SU-DHL-6 (cell line): ENCODE results near the gene DPY19L1.

Experiments
- H2AFZ ChIP-seq: fragments of 200-600 bp; sonication (generic); 2 replicates; pipeline ENCODE4 v1.6.1; 2014; ENCODE audit warnings: low read depth, mild to moderate bottlenecking, moderate library complexity, mixed read lengths, antibody characterized with exemption, low read length; ENCODE audit not compliant: severe bottlenecking
- H3F3A ChIP-seq: fragments of 200-600 bp; shearing (Covaris generic); 2 replicates; pipeline ENCODE4 v1.6.0; 2016; ENCODE audit warnings: antibody characterized with exemption, mild to moderate bottlenecking; ENCODE audit not compliant: insufficient read depth
- H3K27ac ChIP-seq: fragments of 200-600 bp; sonication (generic); 2 replicates; pipeline ENCODE4 v1.5.1; 2016; ENCODE audit warnings: low read depth, mild to moderate bottlenecking, low read length, moderate library complexity, mixed read lengths
- H3K27me3 ChIP-seq: fragments of 200-600 bp; sonication (generic), shearing (Covaris generic); 2 replicates; pipeline ENCODE4 v1.6.0; 2014; ENCODE audit warnings: mild to moderate bottlenecking, low read length
- H3K36me3 ChIP-seq: fragments of 200-600 bp; sonication (generic); 2 replicates; pipeline ENCODE4 v1.6.1; 2014; ENCODE audit warnings: mild to moderate bottlenecking, low read length, mixed read lengths
- H3K4me2 ChIP-seq: fragments of 300-600, 200-600 bp; shearing (Covaris generic), sonication (generic); 2 replicates; pipeline ENCODE4 v1.6.0; 2014; ENCODE audit warnings: low read length, low read depth, mild to moderate bottlenecking; ENCODE audit not compliant: poor library complexity, severe bottlenecking
- H3K4me3 ChIP-seq: fragments of 200-600 bp; sonication (generic); 2 replicates; pipeline ENCODE4 v1.5.1; 2014; ENCODE audit warnings: antibody characterized with exemption, low read length, mild to moderate bottlenecking, mixed read lengths; ENCODE audit not compliant: insufficient read depth, poor library complexity, severe bottlenecking
- H3K79me2 ChIP-seq: fragments of 200-600 bp; sonication (generic); 2 replicates; pipeline ENCODE4 v1.6.1; 2014; ENCODE audit warnings: mild to moderate bottlenecking, low read length, moderate library complexity; ENCODE audit not compliant: insufficient read depth
- H3K9ac ChIP-seq: fragments of 200-600 bp; sonication (generic); 2 replicates; pipeline ENCODE4 v1.7.0; 2014; ENCODE audit warnings: mild to moderate bottlenecking, low read length
- H3K9me2 ChIP-seq: fragments of 200-600 bp; sonication (generic); replicated peaks from 2 replicates; pipeline ENCODE4 v1.6.1; 2014; ENCODE audit warnings: low read length; ENCODE audit not compliant: insufficient read depth
- H3K9me3 ChIP-seq: fragments of 200-600 bp; sonication (generic); 2 replicates; pipeline ENCODE4 v1.6.1; 2014; ENCODE audit warnings: low read length, mixed read lengths; ENCODE audit not compliant: insufficient read depth
- H4K20me1 ChIP-seq: fragments of 200-600 bp; sonication (generic); 2 replicates; pipeline ENCODE4 v1.6.1; 2014; ENCODE audit warnings: low read depth, mild to moderate bottlenecking, antibody characterized with exemption, low read length, moderate library complexity, mixed read lengths
- CTCF ChIP-seq: fragments of 200-600 bp; sonication (generic); IDR thresholded peaks from one replicate; pipeline ENCODE4 v1.5.1; 2017; ENCODE audit warnings: antibody characterized with exemption, mild to moderate bottlenecking, low read length, moderate library complexity; ENCODE audit not compliant: insufficient read depth, poor library complexity, severe bottlenecking
- EZH2phosphoT487 ChIP-seq: fragments of 200-600 bp; sonication (generic), shearing (Covaris generic); conservative IDR thresholded peaks from 2 replicates; pipeline ENCODE4 v1.6.1; 2018; ENCODE audit warnings: mild to moderate bottlenecking, antibody characterized with exemption, low read length, moderate library complexity, mixed read lengths

The DPY19L1 gene

DNA sequence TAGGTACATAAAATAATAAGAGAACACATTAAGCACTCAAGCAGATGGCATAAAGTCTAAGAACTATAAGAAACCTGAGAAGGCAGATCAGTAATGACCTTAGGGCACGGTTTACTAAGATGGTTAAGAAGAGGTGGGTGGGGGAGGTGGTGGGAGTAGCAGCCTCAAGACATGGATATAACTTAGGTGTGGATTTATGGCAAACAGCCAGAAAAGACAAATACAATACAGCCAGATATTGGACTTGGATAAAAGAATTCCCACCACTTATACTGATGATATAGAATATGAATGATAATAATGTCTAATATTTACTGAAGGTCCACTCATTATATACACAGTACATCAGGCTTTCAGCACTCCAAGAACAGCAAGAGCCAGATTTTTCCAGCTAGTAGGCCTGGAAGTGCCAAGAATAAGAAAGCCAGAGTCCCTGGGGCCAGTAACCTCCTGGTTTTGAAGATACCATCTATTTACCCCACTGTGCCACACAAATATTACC is 11.9 kb downstream of the DPY19L1 start:
- Histone ChIP-seq H3K27me3 (no peaks in the 10 kb centered on the region), H3K4me2 (no peak overlapping the region), H2AFZ (no peak overlapping the region), H4K20me1 (peaks cover 33% of the 10 kb centered on the region), H3K79me2 (0 out of 2 replicates have a peak, but pooled peaks cover 9% of the 10 kb centered on the region), H3K9me3 (no peaks in the 10 kb centered on the region), H3K9ac (no peak overlapping the region), H3K9me2 (no peaks in the 10 kb centered on the region), H3F3A (no peaks in the 10 kb centered on the region), H3K4me3 (no peak overlapping the region), H3K27ac (no peak overlapping the region), H3K36me3 (no peaks in the 10 kb centered on the region)
- TF ChIP-seq EZH2phosphoT487 (no peak), CTCF (no peak)

- H3K4me3 ChIP-seq, result no peak overlapping the region
- H3K27me3 ChIP-seq, result no peaks in the 10 kb centered on the region
- H3K79me2 ChIP-seq, result 0 out of 2 replicates have a peak, but pooled peaks cover 9% of the 10 kb centered on the region
- H3K9me3 ChIP-seq, result no peaks in the 10 kb centered on the region
- H3K9ac ChIP-seq, result no peak overlapping the region
- H4K20me1 ChIP-seq, result peaks cover 28% of the 10 kb centered on the region
- no peaks in the 10 kb centered on the region for H3F3A ChIP-seq
- H2AFZ ChIP-seq, result no peak overlapping the region
- no peak overlapping the region for H3K4me2 ChIP-seq
- TF ChIP-seq CTCF (no peak), EZH2phosphoT487 (no peak)
- no peaks in the 10 kb centered on the region for H3K9me2 ChIP-seq
- no peaks in the 10 kb centered on the region for H3K36me3 ChIP-seq
- H3K27ac ChIP-seq, result no peak overlapping the region
Observed at GRCh38 chr7:35024298-35024697, 13.0 kb downstream of the DPY19L1 start.

GRCh38 chr7:35022725-35023124 is 14.6 kb downstream of the DPY19L1 start:
- Histone ChIP-seq H4K20me1 (peaks cover 28% of the 10 kb centered on the region), H3K9ac (no peak overlapping the region), H3K4me2 (no peak overlapping the region), H3K27me3 (no peaks in the 10 kb centered on the region), H3K79me2 (0 out of 2 replicates have a peak, but pooled peaks cover under 1% of the 10 kb centered on the region), H3K4me3 (no peak overlapping the region), H3K27ac (no peak overlapping the region), H3K9me3 (no peaks in the 10 kb centered on the region), H3K9me2 (no peaks in the 10 kb centered on the region), H3F3A (no peaks in the 10 kb centered on the region), H2AFZ (no peak overlapping the region), H3K36me3 (no peaks in the 10 kb centered on the region)
- TF ChIP-seq EZH2phosphoT487 (no peak), CTCF (no peak)

- TF ChIP-seq EZH2phosphoT487, result no peak
- no peak for TF ChIP-seq CTCF
- no peak overlapping the region for H3K4me3 ChIP-seq
- no peak overlapping the region for H3K9ac ChIP-seq
- H3F3A ChIP-seq, result no peaks in the 10 kb centered on the region
- H3K79me2 ChIP-seq, result no peaks in the 10 kb centered on the region
- no peaks in the 10 kb centered on the region for H3K9me2 ChIP-seq
- no peak overlapping the region for H2AFZ ChIP-seq
- H3K36me3 ChIP-seq, result no peaks in the 10 kb centered on the region
- peaks cover 28% of the 10 kb centered on the region for H4K20me1 ChIP-seq
- no peak overlapping the region for H3K27ac ChIP-seq
- no peak overlapping the region for H3K4me2 ChIP-seq
- H3K9me3 ChIP-seq, result no peaks in the 10 kb centered on the region
- H3K27me3 ChIP-seq, result no peaks in the 10 kb centered on the region
Observed at GRCh38 chr7:35021445-35021844, 15.8 kb downstream of the DPY19L1 start.
